AG04450 (cell line): Measurements from ENCODE around the gene GABRB2. TPM values are rescaled to one million over a fixed set of nuclear protein-coding genes. Genes with fewer than 3 reads are reported as not detected.

Experiments
- CTCF ChIA-PET: fragments of 300-600, 350-600 bp; formaldehyde crosslinking; extraction: SDS; loops from one replicate; lab custom pipeline; 2022; ENCODE audit warnings: antibody characterized with exemption, inconsistent platforms; lab: Charles Lee
- POLR2A ChIA-PET: fragments of 350-600 bp; formaldehyde crosslinking; extraction: SDS; loops from one replicate; lab custom pipeline; 2021; ENCODE audit warnings: antibody characterized with exemption, inconsistent platforms; lab: Yijun Ruan, JAX
- DNase-seq: peaks from one replicate; pipeline ENCODE4 v3.0.0-alpha.2; 2011; ENCODE audit warnings: low read depth, low spot score
- H3K27ac ChIP-seq: one replicate; pipeline ENCODE4 v1.5.1; 2012; ENCODE audit warnings: low read depth, low read length, control low read depth
- H3K27me3 ChIP-seq: one replicate; pipeline ENCODE4 v1.6.0; 2012; ENCODE audit warnings: low read length; ENCODE audit not compliant: control insufficient read depth, insufficient read depth
- H3K4me3 ChIP-seq: 2 replicates; pipeline ENCODE4 v1.5.1; 2011; ENCODE audit warnings: mild to moderate bottlenecking, low read depth, low read length, control low read depth
- H3K9me3 ChIP-seq: 2 replicates; pipeline ENCODE4 v1.5.1; 2012; ENCODE audit warnings: low read length; ENCODE audit not compliant: control insufficient read depth, insufficient read depth
- CTCF ChIP-seq: IDR thresholded peaks from 2 replicates; pipeline ENCODE4 v1.5.1; 2011; ENCODE audit warnings: low read depth, low read length, control low read depth, inconsistent platforms
- polyA plus RNA-seq: library from polyadenylated mRNA; depleted of rRNA; stranded (reverse); fragments of >200 nt; gene quantifications from 2 replicates; pipeline ENCODE4 v1.2.3, GENCODE V29; 2011

GABRB2 gene
- polyA plus RNA-seq, 1 experiment: not detected

GRCh38 chr5:161344234-161344633, 202.3 kb downstream of the GABRB2 start:
- Histone ChIP-seq H3K9me3 (peaks cover 2% of the 10 kb centered on the region; the same call in 1 of the 2 replicates), H3K27ac (no peak overlapping the region), H3K27me3 (no peaks in the 10 kb centered on the region), H3K4me3 (no peak overlapping the region)
- CTCF ChIA-PET: no interaction called here
- no peak for TF ChIP-seq CTCF
- no peak for DNase-seq
- POLR2A ChIA-PET: no interaction called here

GRCh38 chr5:161342886-161343285, 203.6 kb downstream of the GABRB2 start:
- no peak overlapping the region for H3K4me3 ChIP-seq
- TF ChIP-seq CTCF: no peak
- CTCF ChIA-PET: no interaction called here
- POLR2A ChIA-PET: no interaction called here
- no peak for DNase-seq
- H3K27me3 ChIP-seq: no peaks in the 10 kb centered on the region
- no peak overlapping the region for H3K27ac ChIP-seq
- peaks cover 2% of the 10 kb centered on the region; the same call in 1 of the 2 replicates for H3K9me3 ChIP-seq

- H3K4me3 ChIP-seq: no peak overlapping the region
- H3K9me3 ChIP-seq: no peaks in the 10 kb centered on the region
- POLR2A ChIA-PET: no interaction called here
- no peak overlapping the region for H3K27ac ChIP-seq
- CTCF ChIA-PET: no interaction called here
- no peak for DNase-seq
- no peak for TF ChIP-seq CTCF
- H3K27me3 ChIP-seq: no peaks in the 10 kb centered on the region
Measured at GRCh38 chr5:161340012-161340411, 206.5 kb downstream of the GABRB2 start.

DNA sequence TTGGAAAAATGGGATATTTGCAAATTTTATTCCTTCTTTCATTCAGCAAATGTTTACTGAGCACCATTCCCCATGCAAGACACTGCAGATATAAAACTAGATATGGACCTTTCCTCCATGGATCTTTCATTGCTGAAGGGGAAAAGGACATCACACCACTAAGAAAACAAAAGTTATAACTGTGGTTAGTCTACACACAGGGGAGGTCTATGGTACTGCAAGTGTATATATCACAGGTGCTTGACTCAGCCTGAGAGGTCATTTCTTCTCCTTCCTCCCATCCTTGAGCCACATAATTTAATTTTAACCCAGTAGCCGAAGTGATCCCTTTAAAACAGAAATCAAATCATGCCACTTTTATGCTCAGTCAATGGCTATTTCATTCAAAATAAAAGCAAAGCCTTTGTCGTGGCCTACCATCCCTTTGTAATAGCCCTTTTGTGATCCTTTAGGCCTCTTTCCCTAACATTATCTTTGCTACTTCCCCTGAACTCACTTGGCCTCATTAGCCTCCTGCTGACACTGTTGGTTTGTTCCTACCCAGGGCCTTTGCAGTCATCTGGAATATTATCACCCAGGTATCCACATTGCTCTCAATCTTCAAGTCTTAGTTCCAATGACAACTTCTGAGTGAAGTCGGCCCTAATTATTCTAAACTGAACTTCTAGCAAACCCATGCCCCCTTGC, 213.2 kb downstream of the GABRB2 start:
- TF ChIP-seq CTCF: no peak
- POLR2A ChIA-PET: no interaction called here

DNA sequence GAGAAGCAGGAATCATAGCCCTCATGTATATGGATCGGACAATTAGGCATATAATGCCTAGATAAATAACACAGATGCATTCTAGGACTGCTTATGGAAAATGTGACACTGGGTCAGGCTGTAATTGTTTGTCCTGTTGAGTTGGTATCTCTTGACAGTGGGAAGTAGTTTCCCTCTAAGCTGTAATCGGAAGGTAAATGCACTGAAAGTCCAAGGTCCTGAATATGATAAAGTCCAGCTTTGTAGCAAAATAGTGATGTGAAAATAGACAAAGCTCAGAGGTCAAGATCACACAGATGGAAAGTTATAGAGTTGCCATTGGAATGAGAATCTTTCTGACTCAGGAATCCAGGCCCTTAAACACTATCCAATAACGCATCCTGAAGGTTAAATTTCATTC, 214.2 kb downstream of the GABRB2 start:
- no peak for TF ChIP-seq CTCF
- Histone ChIP-seq H3K9me3 (peaks cover 5% of the 10 kb centered on the region), H3K27ac (no peak overlapping the region), H3K4me3 (no peak overlapping the region), H3K27me3 (no peaks in the 10 kb centered on the region)
- POLR2A ChIA-PET: no interaction called here
- DNase-seq: no peak
- CTCF ChIA-PET: no interaction called here

More for the DNA sequence above, 213.2 kb downstream of the GABRB2 start:
- H3K27ac ChIP-seq: no peak overlapping the region
- no peaks in the 10 kb centered on the region for H3K27me3 ChIP-seq
- CTCF ChIA-PET: no interaction called here
- H3K9me3 ChIP-seq: peaks cover 5% of the 10 kb centered on the region
- H3K4me3 ChIP-seq: no peak overlapping the region
- no peak for DNase-seq
